Hepatocyte (in vitro differentiated cells): ENCODE data around the gene CYP4F22. TPM values are rescaled to one million over a fixed set of nuclear protein-coding genes. Genes with fewer than 3 reads are reported as not detected.
"Not testable (repeated sequence)": the region's sequence is repeated elsewhere in the genome, so short reads cannot be mapped to it uniquely, and the experiment has no call there.

Experiments used
- DNase-seq: peaks from one replicate; pipeline ENCODE4 v3.0.0-alpha.2; 2016; ENCODE audit warnings: low spot score
- H2AFZ ChIP-seq: fragments of 200-600 bp; sonication (generic); 2 replicates; pipeline ENCODE4 v1.6.0; 2016; ENCODE audit warnings: antibody characterized with exemption, mild to moderate bottlenecking
- H3K27ac ChIP-seq: fragments of 200-600 bp; sonication (generic); 2 replicates; pipeline ENCODE4 v1.5.1; 2016; ENCODE audit warnings: mild to moderate bottlenecking
- H3K27me3 ChIP-seq: fragments of 200-600 bp; sonication (generic); 2 replicates; pipeline ENCODE4 v1.6.1; 2016
- H3K36me3 ChIP-seq: fragments of 200-600 bp; sonication (generic); replicated peaks from 2 replicates; pipeline ENCODE4 v1.5.1; 2016; ENCODE audit warnings: low read depth; ENCODE audit not compliant: insufficient read depth
- H3K4me1 ChIP-seq: fragments of 200-600 bp; sonication (generic); 2 replicates; pipeline ENCODE4 v1.5.1; 2016; ENCODE audit warnings: mild to moderate bottlenecking, moderate library complexity; ENCODE audit not compliant: insufficient read depth
- H3K4me2 ChIP-seq: fragments of 200-600 bp; sonication (generic); 2 replicates; pipeline ENCODE4 v1.6.0; 2016
- H3K4me3 ChIP-seq: fragments of 200-600 bp; sonication (generic); 2 replicates; pipeline ENCODE4 v1.5.1; 2016; ENCODE audit warnings: mild to moderate bottlenecking
- H3K79me2 ChIP-seq: fragments of 200-600 bp; sonication (generic); 2 replicates; pipeline ENCODE4 v1.6.0; 2017; ENCODE audit warnings: mild to moderate bottlenecking
- H3K9me2 ChIP-seq: fragments of 200-600 bp; sonication (generic); replicated peaks from 2 replicates; pipeline ENCODE4 v1.6.0; 2017; ENCODE audit warnings: mild to moderate bottlenecking; ENCODE audit not compliant: insufficient read depth
- H3K9me3 ChIP-seq: fragments of 200-600 bp; sonication (generic); 2 replicates; pipeline ENCODE4 v1.5.1; 2016; ENCODE audit warnings: low read depth, mild to moderate bottlenecking
- H4K20me1 ChIP-seq: fragments of 200-600 bp; sonication (generic); 2 replicates; pipeline ENCODE4 v1.6.0; 2016; ENCODE audit warnings: mild to moderate bottlenecking; ENCODE audit not compliant: insufficient read depth, poor library complexity, severe bottlenecking
- EZH2 ChIP-seq: fragments of 200-600 bp; sonication (generic); IDR thresholded peaks from 2 replicates; pipeline ENCODE4 v1.6.1; 2016; ENCODE audit warnings: antibody characterized with exemption, mild to moderate bottlenecking, borderline replicate concordance
- EZH2phosphoT487 ChIP-seq: fragments of 200-600 bp; sonication (generic); IDR thresholded peaks from one replicate; pipeline ENCODE4 v1.6.1; 2018; ENCODE audit warnings: antibody characterized with exemption, mild to moderate bottlenecking, low read depth, moderate library complexity; ENCODE audit not compliant: unreplicated experiment, severe bottlenecking
- WGBS: methylation state at CpG from one replicate; pipeline ENCODE4 v1.1.6; 2016; ENCODE audit warnings: low lambda C conversion rate; ENCODE audit errors: missing lambda C conversion rate; 5-methylcytosine and 5-hydroxymethylcytosine counted together
- polyA plus RNA-seq: library from polyadenylated mRNA; unstranded; fragments of >200 nt; fragmentation: Nextera tagmentation; extraction: Ambion mirVana; gene quantifications from 2 replicates; pipeline ENCODE4 v1.2.1, GENCODE V29; 2016
- total RNA-seq: library from RNA; depleted of rRNA; stranded (reverse); fragments of >200 nt; gene quantifications from 2 replicates; pipeline ENCODE4 v1.2.3, GENCODE V29; 2014
- TF ChIP-seq, protein P1 (sequence below): fragments of 200-600 bp; sonication (generic); IDR thresholded peaks from 2 replicates; pipeline ENCODE4 v1.5.1; 2016; ENCODE audit warnings: antibody characterized with exemption, mild to moderate bottlenecking; ENCODE audit not compliant: poor library complexity

The CYP4F22 gene
- total and polyA plus RNA-seq, 2 experiments from 2014 or later: not detected

GRCh38 chr19:15588265-15588664 lies 79.9 kb downstream of the CYP4F22 start:
- 74% methylated on average over 1 of the region's 1 CpG for WGBS
- H3K27me3 ChIP-seq: no peaks in the 10 kb centered on the region
- H3K4me1 ChIP-seq: no peaks in the 10 kb centered on the region

DNA sequence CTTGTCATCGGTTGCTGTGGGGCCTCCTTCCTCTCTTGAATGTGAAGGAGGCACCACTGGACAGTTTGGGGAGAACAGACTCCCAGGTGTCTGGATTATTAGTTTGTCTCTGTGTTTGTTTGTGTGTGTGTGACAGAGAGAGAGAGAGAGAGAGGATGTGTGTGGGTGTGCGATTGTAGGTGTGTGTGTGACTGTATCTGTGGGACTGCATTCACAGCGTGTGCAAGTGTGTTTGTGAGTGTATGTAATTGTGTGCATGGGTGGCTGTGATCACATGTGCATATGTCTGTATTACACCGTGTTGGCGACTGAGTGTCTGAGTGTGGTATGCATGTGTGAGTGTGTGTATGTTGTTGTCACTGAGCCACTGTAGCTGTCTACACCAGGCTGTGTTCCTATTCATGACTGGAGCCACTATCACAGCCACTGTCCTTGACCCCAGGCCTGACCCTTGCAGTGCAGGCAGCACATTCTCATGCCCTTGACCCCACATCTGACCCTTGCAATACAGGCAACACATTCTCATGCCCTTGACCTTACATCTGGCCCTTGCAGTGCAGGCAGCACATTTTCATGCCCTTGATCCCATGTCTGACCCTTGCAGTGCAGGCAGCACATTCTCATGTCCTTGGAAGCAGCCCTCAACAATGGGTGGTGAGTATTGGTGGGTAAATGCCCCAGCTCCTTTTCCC lies 81.6 kb downstream of the CYP4F22 start:
- Histone ChIP-seq H3K27me3 (no peaks in the 10 kb centered on the region), H3K4me1 (no peaks in the 10 kb centered on the region), H3K9me3 (no peaks in the 10 kb centered on the region), H4K20me1 (no peaks in the 10 kb centered on the region), H3K4me3 (no peak overlapping the region), H3K79me2 (no peaks in the 10 kb centered on the region), H3K27ac (no peak overlapping the region), H2AFZ (no peak overlapping the region), H3K9me2 (no peaks in the 10 kb centered on the region), H3K4me2 (no peak overlapping the region), H3K36me3 (no peaks in the 10 kb centered on the region)
- 83% methylated on average over 5 of the region's 5 CpGs for WGBS
- DNase-seq: no peak
- no peak for TF ChIP-seq EZH2
- TF ChIP-seq, protein P1, sequence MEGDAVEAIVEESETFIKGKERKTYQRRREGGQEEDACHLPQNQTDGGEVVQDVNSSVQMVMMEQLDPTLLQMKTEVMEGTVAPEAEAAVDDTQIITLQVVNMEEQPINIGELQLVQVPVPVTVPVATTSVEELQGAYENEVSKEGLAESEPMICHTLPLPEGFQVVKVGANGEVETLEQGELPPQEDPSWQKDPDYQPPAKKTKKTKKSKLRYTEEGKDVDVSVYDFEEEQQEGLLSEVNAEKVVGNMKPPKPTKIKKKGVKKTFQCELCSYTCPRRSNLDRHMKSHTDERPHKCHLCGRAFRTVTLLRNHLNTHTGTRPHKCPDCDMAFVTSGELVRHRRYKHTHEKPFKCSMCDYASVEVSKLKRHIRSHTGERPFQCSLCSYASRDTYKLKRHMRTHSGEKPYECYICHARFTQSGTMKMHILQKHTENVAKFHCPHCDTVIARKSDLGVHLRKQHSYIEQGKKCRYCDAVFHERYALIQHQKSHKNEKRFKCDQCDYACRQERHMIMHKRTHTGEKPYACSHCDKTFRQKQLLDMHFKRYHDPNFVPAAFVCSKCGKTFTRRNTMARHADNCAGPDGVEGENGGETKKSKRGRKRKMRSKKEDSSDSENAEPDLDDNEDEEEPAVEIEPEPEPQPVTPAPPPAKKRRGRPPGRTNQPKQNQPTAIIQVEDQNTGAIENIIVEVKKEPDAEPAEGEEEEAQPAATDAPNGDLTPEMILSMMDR: no peak
- no peak for TF ChIP-seq EZH2phosphoT487

More at GRCh38 chr19:15588265-15588664, 79.9 kb downstream of the CYP4F22 start:
- no peak overlapping the region for H3K4me2 ChIP-seq
- H3K9me2 ChIP-seq: no peaks in the 10 kb centered on the region
- no peak overlapping the region for H3K27ac ChIP-seq
- H3K9me3 ChIP-seq: no peaks in the 10 kb centered on the region
- no peak overlapping the region for H3K4me3 ChIP-seq
- no peaks in the 10 kb centered on the region for H4K20me1 ChIP-seq
- TF ChIP-seq EZH2 (no peak), EZH2phosphoT487 (no peak)
- TF ChIP-seq, protein P1: no peak
- no peak overlapping the region for H2AFZ ChIP-seq
- no peaks in the 10 kb centered on the region for H3K36me3 ChIP-seq
- no peak for DNase-seq
- no peaks in the 10 kb centered on the region for H3K79me2 ChIP-seq

DNA sequence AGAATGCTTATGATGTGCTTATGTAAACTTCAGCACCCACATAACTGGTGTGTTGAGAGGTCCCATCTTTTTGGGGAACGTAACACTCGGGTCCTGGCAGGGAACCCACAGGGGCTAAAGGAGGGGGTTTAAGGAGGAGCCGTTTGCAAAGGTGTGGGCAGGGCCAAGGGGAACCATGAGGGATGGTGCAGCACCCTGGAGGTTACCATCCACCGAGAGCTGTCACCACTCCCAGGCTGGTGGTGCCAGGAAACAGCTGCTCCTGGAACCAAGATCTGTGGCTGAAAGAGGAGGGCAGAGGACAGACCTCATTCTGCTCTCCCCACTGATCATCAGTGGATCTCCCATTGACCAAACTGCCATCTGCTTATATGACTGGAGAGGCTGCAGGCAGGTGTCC lies 83.5 kb downstream of the CYP4F22 start:
- no peaks in the 10 kb centered on the region for H3K27me3 ChIP-seq
- no peaks in the 10 kb centered on the region for H3K79me2 ChIP-seq
- WGBS: 72% methylated on average over 4 of the region's 4 CpGs
- H3K4me1 ChIP-seq: no peaks in the 10 kb centered on the region
- no peak overlapping the region for H2AFZ ChIP-seq
- no peaks in the 10 kb centered on the region for H3K9me3 ChIP-seq
- no peak for DNase-seq
- H3K4me2 ChIP-seq: no peak overlapping the region
- H3K27ac ChIP-seq: no peak overlapping the region
- TF ChIP-seq EZH2 (no peak), EZH2phosphoT487 (no peak)
- TF ChIP-seq, protein P1: no peak
- H3K9me2 ChIP-seq: no peaks in the 10 kb centered on the region
- H3K4me3 ChIP-seq: no peak overlapping the region
- H3K36me3 ChIP-seq: no peaks in the 10 kb centered on the region
- H4K20me1 ChIP-seq: no peaks in the 10 kb centered on the region

DNA sequence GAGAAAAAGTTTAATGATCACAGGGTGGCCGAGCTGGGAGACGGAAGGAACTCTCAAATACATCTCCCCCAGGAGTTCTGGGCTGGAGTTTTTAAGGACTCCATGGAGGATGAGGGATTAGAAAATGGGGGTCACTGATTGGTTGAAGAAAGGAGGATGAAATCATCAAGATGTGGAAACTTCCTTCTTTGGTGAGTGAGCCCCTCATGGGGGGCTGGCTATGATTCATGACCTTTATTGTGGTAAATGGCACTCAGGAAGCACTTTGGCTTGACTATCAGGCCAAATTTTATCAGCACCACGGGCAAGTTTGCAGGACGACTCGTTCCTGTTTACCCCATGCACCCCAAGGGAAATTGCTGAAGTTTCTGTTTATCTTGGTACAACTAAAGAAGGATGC lies 84.2 kb downstream of the CYP4F22 start:
- not testable (repeated sequence) for H3K79me2 ChIP-seq, H3K9me2 ChIP-seq, H3K4me2 ChIP-seq, H3K36me3 ChIP-seq, H3K9me3 ChIP-seq, H4K20me1 ChIP-seq, H3K27me3 ChIP-seq, H2AFZ ChIP-seq, DNase-seq, H3K27ac ChIP-seq, H3K4me1 ChIP-seq, H3K4me3 ChIP-seq
- WGBS: 37% methylated on average over 5 of the region's 5 CpGs

DNA sequence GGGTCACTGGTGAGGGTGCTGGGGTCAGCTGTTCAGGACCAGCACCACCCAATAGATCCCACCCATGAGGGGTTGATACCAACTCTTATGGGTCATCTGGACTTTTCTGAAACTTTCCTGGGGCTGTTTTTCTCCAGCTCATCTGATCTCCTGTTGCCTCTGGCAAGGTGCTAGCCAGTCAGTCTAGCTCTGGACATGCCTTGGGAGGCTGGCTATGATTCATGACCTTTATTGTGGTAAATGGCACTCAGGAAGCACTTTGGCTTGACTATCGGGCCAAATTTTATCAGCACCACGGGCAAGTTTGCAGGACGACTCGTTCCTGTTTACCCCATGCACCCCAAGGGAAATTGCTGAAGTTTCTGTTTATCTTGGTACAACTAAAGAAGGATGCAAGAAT lies 85.4 kb downstream of the CYP4F22 start:
- not testable (repeated sequence) for H3K36me3 ChIP-seq, H3K4me1 ChIP-seq, H3K9me2 ChIP-seq, H3K9me3 ChIP-seq, DNase-seq, H3K4me3 ChIP-seq, H3K27me3 ChIP-seq, H2AFZ ChIP-seq, H3K27ac ChIP-seq, H4K20me1 ChIP-seq, H3K4me2 ChIP-seq, H3K79me2 ChIP-seq
- 69% methylated on average over 4 of the region's 4 CpGs for WGBS
